Heart left ventricle (tissue), 16 donors: ENCODE measurements around the gene SERPINE1. TPM values are rescaled to one million over a fixed set of nuclear protein-coding genes. Genes with fewer than 3 reads are reported as not detected.
A peak's percentile ranks its signal among the peaks of the same experiment; 100 is the strongest.
"Not testable (repeated sequence)": the region's sequence is repeated elsewhere in the genome, so short reads cannot be mapped to it uniquely, and the experiment has no call there.

Source experiments
- ATAC-seq, 4 donors: fragments of 200-7000 bp; cut with Tn5 transposase; one replicate each; pipeline ENCODE4 v1.9.1; 2020 to 2022; ENCODE audit warnings: moderate library complexity in 4 of 4, mild to moderate bottlenecking in 3 of 4, moderate number of reproducible peaks in 1 of 4
- DNase-seq, 5 donors: peaks; one replicate each; pipeline ENCODE4 v3.0.0-alpha.2; 2020
- H3K27ac ChIP-seq, 12 donors: fragments of 200-600 bp; sonication (generic) in 4 of 12; one replicate each; pipeline versions ENCODE4 v1.5.0 to v1.8.0; 2016 to 2022; ENCODE audit warnings: mild to moderate bottlenecking in 2 of 12
- H3K27me3 ChIP-seq, 9 donors: fragments of 200-600 bp; sonication (generic) in 2 of 9; one replicate each; pipeline versions ENCODE4 v1.5.1 to v1.8.0; 2016 to 2022; ENCODE audit warnings: mild to moderate bottlenecking in 3 of 9
- H3K36me3 ChIP-seq, 9 donors: fragments of 200-600 bp; sonication (generic) in 2 of 9; one replicate each; pipeline versions ENCODE4 v1.5.0 to v1.8.0; 2018 to 2022; ENCODE audit warnings: mild to moderate bottlenecking in 2 of 9
- H3K4me1 ChIP-seq, 12 donors: fragments of 200-600 bp; sonication (generic) in 4 of 12; one replicate each; pipeline versions ENCODE4 v1.5.0 to v1.8.0; 2016 to 2022; ENCODE audit warnings: mild to moderate bottlenecking in 3 of 12
- H3K4me3 ChIP-seq, 12 donors: fragments of 200-600 bp; sonication (generic) in 4 of 12; one replicate each; pipeline versions ENCODE4 v1.5.0 to v1.8.0; 2017 to 2022; ENCODE audit warnings: mild to moderate bottlenecking in 9 of 12, moderate library complexity in 4 of 12
- H3K9me3 ChIP-seq, 12 donors: fragments of 200-600 bp; sonication (generic) in 4 of 12; one replicate each; pipeline versions ENCODE4 v1.5.0 to v1.8.0; 2016 to 2022; ENCODE audit warnings: mild to moderate bottlenecking in 1 of 12
- POLR2A ChIP-seq, 2 donors: fragments of 450-650 bp; IDR thresholded peaks; one replicate each; pipeline ENCODE4 v1.6.1; 2017; ENCODE audit warnings: antibody characterized with exemption in 2 of 2, mild to moderate bottlenecking in 2 of 2, moderate library complexity in 2 of 2
- WGBS, 4 donors: extraction: QIAGEN DNeasy Blood & Tissue Kit in 2 of 4; methylation state at CpG; one replicate each; pipeline versions ENCODE4 v1.1.5 to v1.1.7; 2013 to 2018; 5-methylcytosine and 5-hydroxymethylcytosine counted together
- intact Hi-C, 10 donors: fragments of 100-400 bp; cut with DNase I; formaldehyde crosslinking; loops; one replicate each; pipeline versions ENCODE4 v1.11.1 to v1.14.2; 2022
- polyA plus RNA-seq, 2 donors: library from polyadenylated mRNA; stranded (reverse); fragments of 200-250 nt; gene quantifications; one replicate each; pipeline ENCODE4 v1.2.3, GENCODE V29; 2013
- total RNA-seq, 9 donors: library from RNA; depleted of rRNA in 2 of 9; stranded (reverse); fragments of >200 nt in 2 of 9; fragmentation: NEBNext Ultra II Directional in 3 of 9; extraction: Animal tissue kit (Norgen Biotek cat#: 25700) in 3 of 9; gene quantifications; one replicate each; pipeline versions ENCODE4 v1.1.0 to v1.2.4, GENCODE V29; 2016 to 2023
- TF ChIP-seq, protein P1 (sequence below), 12 donors: fragments of 200-600 bp; sonication (generic) in 4 of 12; IDR thresholded peaks; one replicate each; pipeline versions ENCODE4 v1.5.0 to v1.8.0; 2018 to 2022; ENCODE audit warnings: antibody characterized with exemption in 12 of 12, mild to moderate bottlenecking in 5 of 12
- donor health status: ischemic (EF 13 %, LVEDD 7.1; RV severe dilation, severe dysfunction).
- donor health status: healthy with polysubstance abuse.
- donor health status: DM: no; HTN: yes; CAD: no.
- donor health status: DM: no; HTN: no; CAD: no.
- donor health status: ischemic (EF 25% LVEDD 6.9; RV normal size, moderate dysfunction).
- donor health status: ischemic (EF 25% LVEDD 5.7; RV mildly dilated, moderate dysfunction).
- donor health status: healthy.
- donor health status: DM: yes; HTN: yes; CAD: no.
- donor health status: ischemic (EF 35%, LVEDD 5.7; RV mildly dilated, moderate dysfunction).
- donor health status: nonischemic (EF 11% LVEDD 7.7; RV severe dilation, severe dysfunction).
- donor health status: DM: yes; HTN: yes; CAD: no.
- donor health status: PGD.
- donor health status: ischemic (EF 29% LVEDD 5.4; RV normal size, mild dysfunction).
- donor health status: nonischemic (EF 23%, LVEDD 6.1; RV moderate dilation, normal function).

The SERPINE1 gene
- total and polyA plus RNA-seq, 11 donors: 1.3 to 595 (median 13.9) TPM

DNA sequence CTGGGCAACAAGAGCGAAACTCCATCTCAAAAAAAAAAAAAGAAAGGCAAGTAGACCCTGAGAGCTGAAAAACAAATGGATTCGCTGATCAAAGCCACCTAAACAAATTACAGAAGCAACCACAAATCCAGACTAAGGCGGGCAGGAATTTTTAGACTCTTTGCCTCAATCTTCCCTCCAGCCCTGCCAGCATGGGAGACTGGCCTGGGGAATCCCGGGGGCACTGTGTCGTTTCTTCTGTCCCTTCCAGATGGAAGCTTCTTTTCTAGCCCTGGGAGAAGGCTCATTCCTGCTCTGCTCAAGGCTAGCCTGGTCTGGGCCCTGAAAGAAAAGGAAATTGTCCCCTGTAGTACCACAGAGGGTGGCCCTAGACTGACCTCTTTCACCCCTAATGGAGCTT is 15.6 kb upstream of the SERPINE1 start:
- DNase-seq (no peak), ATAC-seq (no peak)
- H3K27ac ChIP-seq: peak overlapping the region; percentile 54 to 90 (median 74)
- no peak overlapping the region for H3K4me3 ChIP-seq
- no peaks in the 10 kb centered on the region for H3K36me3 ChIP-seq
- no peaks in the 10 kb centered on the region for H3K9me3 ChIP-seq
- intact Hi-C loops: no loop called here
- peaks cover 0 to 38% (median 22%) of the 10 kb centered on the region in 12 donors for H3K4me1 ChIP-seq
- WGBS, 4 donors: 89 to 98% (median 94%) methylated on average over 5 of the region's 5 CpGs
- no peaks in the 10 kb centered on the region for H3K27me3 ChIP-seq
- no peak for TF ChIP-seq POLR2A (IDR thresholded peaks at IDR 0.05)
- TF ChIP-seq, protein P1, sequence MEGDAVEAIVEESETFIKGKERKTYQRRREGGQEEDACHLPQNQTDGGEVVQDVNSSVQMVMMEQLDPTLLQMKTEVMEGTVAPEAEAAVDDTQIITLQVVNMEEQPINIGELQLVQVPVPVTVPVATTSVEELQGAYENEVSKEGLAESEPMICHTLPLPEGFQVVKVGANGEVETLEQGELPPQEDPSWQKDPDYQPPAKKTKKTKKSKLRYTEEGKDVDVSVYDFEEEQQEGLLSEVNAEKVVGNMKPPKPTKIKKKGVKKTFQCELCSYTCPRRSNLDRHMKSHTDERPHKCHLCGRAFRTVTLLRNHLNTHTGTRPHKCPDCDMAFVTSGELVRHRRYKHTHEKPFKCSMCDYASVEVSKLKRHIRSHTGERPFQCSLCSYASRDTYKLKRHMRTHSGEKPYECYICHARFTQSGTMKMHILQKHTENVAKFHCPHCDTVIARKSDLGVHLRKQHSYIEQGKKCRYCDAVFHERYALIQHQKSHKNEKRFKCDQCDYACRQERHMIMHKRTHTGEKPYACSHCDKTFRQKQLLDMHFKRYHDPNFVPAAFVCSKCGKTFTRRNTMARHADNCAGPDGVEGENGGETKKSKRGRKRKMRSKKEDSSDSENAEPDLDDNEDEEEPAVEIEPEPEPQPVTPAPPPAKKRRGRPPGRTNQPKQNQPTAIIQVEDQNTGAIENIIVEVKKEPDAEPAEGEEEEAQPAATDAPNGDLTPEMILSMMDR (IDR thresholded peaks at IDR 0.05): no peak

DNA sequence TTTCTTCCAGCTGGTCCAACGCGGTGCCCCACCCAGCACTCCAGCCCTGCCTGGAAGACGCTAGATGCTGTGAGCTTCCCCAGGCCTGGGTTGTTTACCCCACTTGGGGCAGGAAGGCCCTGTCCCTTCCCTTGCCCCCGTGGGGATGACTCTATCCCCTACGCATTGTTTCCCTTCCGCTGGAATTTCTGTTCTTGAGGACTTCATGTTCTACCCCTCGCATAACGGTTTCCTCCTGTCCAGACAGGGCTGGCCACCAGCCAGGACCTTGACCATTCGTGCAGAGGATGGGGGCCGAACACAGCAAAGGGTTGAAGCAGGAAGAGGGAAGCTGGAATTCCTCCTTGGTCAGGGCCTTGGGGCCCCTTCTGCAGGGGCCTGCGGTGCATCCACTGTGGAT is 14.7 kb upstream of the SERPINE1 start:
- DNase-seq: peak; percentile 49 to 91 (median 77)
- WGBS, 4 donors: 42 to 57% (median 51%) methylated on average over 11 of the region's 11 CpGs
- TF ChIP-seq POLR2A (IDR thresholded peaks at IDR 0.05): peak in 1 of 2 donors; percentile 13
- TF ChIP-seq, protein P1 (IDR thresholded peaks at IDR 0.05): no peak
- H3K4me1 ChIP-seq: peaks cover 0 to 41% (median 22%) of the 10 kb centered on the region in 12 donors
- H3K27me3 ChIP-seq: no peaks in the 10 kb centered on the region
- intact Hi-C loops: no loop called here
- H3K36me3 ChIP-seq: no peaks in the 10 kb centered on the region
- no peaks in the 10 kb centered on the region for H3K9me3 ChIP-seq
- H3K27ac ChIP-seq: peak overlapping the region; percentile 54 to 90 (median 74)
- peak; percentile 78 to 85 (median 80) for ATAC-seq
- H3K4me3 ChIP-seq: no peak overlapping the region

GRCh38 chr7:101113140-101113539 is 13.8 kb upstream of the SERPINE1 start:
- ATAC-seq, H3K9me3 ChIP-seq, DNase-seq, H3K27me3 ChIP-seq, intact Hi-C loops, H3K36me3 ChIP-seq, H3K4me3 ChIP-seq: not testable (repeated sequence)
- Histone ChIP-seq H3K4me1 (peaks cover 0 to 41% (median 26%) of the 10 kb centered on the region in 12 donors), H3K27ac (peak overlapping the region in 4 of 12 donors; percentile 7 to 90 (median 82))
- 94 to 99% (median 97%) methylated on average over 7 of the region's 7 CpGs for WGBS, 4 donors

- TF ChIP-seq POLR2A (IDR thresholded peaks at IDR 0.05): no peak
- TF ChIP-seq, protein P1 (IDR thresholded peaks at IDR 0.05): no peak
- no peak for ATAC-seq
- H3K4me3 ChIP-seq: no peak overlapping the region
- no peaks in the 10 kb centered on the region for H3K27me3 ChIP-seq
- no peak for DNase-seq
- H3K4me1 ChIP-seq: peaks cover 0 to 37% (median 23%) of the 10 kb centered on the region in 12 donors
- no peak overlapping the region for H3K27ac ChIP-seq
- intact Hi-C loops: no loop called here
- H3K9me3 ChIP-seq: no peaks in the 10 kb centered on the region
- WGBS, 4 donors: 91 to 92% (median 92%) methylated on average over 11 of the region's 11 CpGs
- H3K36me3 ChIP-seq: no peaks in the 10 kb centered on the region
These were observed 13.1 kb upstream of the SERPINE1 start for GRCh38 chr7:101113836-101114235.

GRCh38 chr7:101114492-101114891 is 12.4 kb upstream of the SERPINE1 start:
- no peaks in the 10 kb centered on the region for H3K36me3 ChIP-seq
- H3K9me3 ChIP-seq: no peaks in the 10 kb centered on the region
- no peak overlapping the region for H3K4me3 ChIP-seq
- no peaks in the 10 kb centered on the region for H3K27me3 ChIP-seq
- DNase-seq: no peak
- H3K4me1 ChIP-seq: peaks cover 0 to 34% (median 21%) of the 10 kb centered on the region in 12 donors
- no peak for ATAC-seq
- 57 to 75% (median 61%) methylated on average over 5 to 8 of the region's 8 CpGs for WGBS, 4 donors
- intact Hi-C loops: no loop called here
- TF ChIP-seq, protein P1 (IDR thresholded peaks at IDR 0.05): no peak
- TF ChIP-seq POLR2A (IDR thresholded peaks at IDR 0.05): no peak
- no peak overlapping the region for H3K27ac ChIP-seq
